ENCODE data around the gene SIGLEC10. TPM values are rescaled to one million over a fixed set of nuclear protein-coding genes. Genes with fewer than 3 reads are reported as not detected.

SIGLEC10 gene
- total and polyA plus RNA-seq, 9 of the 15 experiments (the other 6 are each of a cell fraction or from before 2014, with no cell fraction given) = 0.10 to 1.8 (median 0.82) TPM

DNA sequence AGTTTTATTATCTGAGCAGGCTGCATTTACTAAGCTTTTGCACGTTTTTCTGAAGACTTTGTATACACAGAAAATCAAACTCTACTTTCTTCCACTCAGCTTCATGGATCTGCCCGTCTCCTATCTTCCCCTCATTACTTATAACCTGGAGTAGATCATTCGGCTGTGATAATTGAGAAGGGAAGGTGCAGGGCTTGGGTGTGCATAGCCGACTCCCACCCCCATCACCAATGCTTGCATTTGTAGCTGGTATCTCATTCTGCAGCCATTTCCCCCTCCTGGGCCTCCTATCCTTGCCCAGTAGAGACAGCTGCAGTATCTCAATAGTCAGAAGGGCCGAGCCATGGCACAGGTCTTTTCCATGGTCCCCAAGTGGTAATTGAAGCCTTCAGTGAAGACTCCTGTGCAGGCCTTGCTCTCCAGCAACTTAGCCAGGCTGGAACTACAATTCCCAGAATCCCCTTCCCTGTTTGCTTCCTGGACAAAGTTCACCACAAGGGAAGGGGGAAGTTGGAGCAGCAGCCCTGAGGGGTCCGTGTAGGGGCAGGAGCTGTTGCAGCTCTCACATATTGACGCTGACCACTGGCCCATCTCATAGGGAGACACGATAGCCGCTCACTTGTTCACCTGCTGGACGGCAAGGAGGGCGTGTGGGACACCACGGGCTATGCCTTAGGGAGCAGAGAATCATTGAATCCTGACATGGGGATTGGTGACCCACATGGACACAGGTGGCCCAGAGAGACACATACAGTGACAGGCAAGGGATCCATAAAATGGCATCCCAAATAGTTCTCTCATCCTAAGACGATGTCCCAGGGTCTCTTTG, 42.9 kb upstream of the SIGLEC10 start (continued):
- 0 out of 2 replicates have a peak, but pooled peaks have one; percentile 19 for TF ChIP-seq JUN (IDR thresholded peaks at IDR 0.05; ENCODE audit: borderline replicate concordance, low read depth, low read length)
- TF ChIP-seq JUN (CRISPR knock-in tag; IDR thresholded peaks at IDR 0.05; ENCODE audit: borderline replicate concordance) = no peak
- no peak for TF ChIP-seq HOXB6 (CRISPR knock-in tag; IDR thresholded peaks at IDR 0.05; ENCODE audit: borderline replicate concordance)
- TF ChIP-seq, protein P1, sequence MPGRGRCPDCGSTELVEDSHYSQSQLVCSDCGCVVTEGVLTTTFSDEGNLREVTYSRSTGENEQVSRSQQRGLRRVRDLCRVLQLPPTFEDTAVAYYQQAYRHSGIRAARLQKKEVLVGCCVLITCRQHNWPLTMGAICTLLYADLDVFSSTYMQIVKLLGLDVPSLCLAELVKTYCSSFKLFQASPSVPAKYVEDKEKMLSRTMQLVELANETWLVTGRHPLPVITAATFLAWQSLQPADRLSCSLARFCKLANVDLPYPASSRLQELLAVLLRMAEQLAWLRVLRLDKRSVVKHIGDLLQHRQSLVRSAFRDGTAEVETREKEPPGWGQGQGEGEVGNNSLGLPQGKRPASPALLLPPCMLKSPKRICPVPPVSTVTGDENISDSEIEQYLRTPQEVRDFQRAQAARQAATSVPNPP (IDR thresholded peaks at IDR 0.05; ENCODE audit: borderline replicate concordance, insufficient read depth, insufficient read length) = no peak
- peak; percentile 65 for TF ChIP-seq CREM (IDR thresholded peaks at IDR 0.05; ENCODE audit: low read depth)
- no peak for TF ChIP-seq RBM17 (IDR thresholded peaks at IDR 0.05; ENCODE audit: borderline replicate concordance, low read depth, low read length)
- TF ChIP-seq PHF8 (IDR thresholded peaks at IDR 0.05; ENCODE audit: borderline replicate concordance, low read length) = peak; percentile 55; the same call in 1 of the 2 replicates
- no peak for TF ChIP-seq BACH1 (tag; IDR thresholded peaks at IDR 0.05)
- TF ChIP-seq ATF2 (CRISPR knock-in tag; IDR thresholded peaks at IDR 0.05) = no peak
- TF ChIP-seq, protein P2, sequence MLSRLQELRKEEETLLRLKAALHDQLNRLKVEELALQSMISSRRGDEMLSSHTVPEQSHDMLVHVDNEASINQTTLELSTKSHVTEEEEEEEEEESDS (CRISPR knock-in tag; IDR thresholded peaks at IDR 0.05) = no peak
- no peak for TF ChIP-seq FOXM1 (IDR thresholded peaks at IDR 0.05; ENCODE audit: low read depth)
- TF ChIP-seq FOXM1 (CRISPR knock-in tag; IDR thresholded peaks at IDR 0.05; ENCODE audit: low read depth) = no peak
- 0 out of 4 replicates have a peak, but pooled peaks of 1 of the 2 experiments have one; percentile 36 for TF ChIP-seq FOXA3 (CRISPR knock-in tag; conservative IDR thresholded peaks at IDR 0.05 in 1 of 2, IDR thresholded peaks at IDR 0.05 in 1 of 2)
- peak; percentile 62; the same call in 1 of the 2 replicates for TF ChIP-seq ZNF592 (IDR thresholded peaks at IDR 0.05)
- TF ChIP-seq EZH2 (IDR thresholded peaks at IDR 0.05; ENCODE audit: borderline replicate concordance, low read depth, low read length) = no peak
- TF ChIP-seq ZKSCAN3 (CRISPR knock-in tag; IDR thresholded peaks at IDR 0.05) = no peak
- 0 out of 2 replicates have a peak, but pooled peaks have one; percentile 29 for TF ChIP-seq ATF7 (IDR thresholded peaks at IDR 0.05)
- peak; percentile 89 for TF ChIP-seq PHF20 (IDR thresholded peaks at IDR 0.05; ENCODE audit: partially characterized antibody)

Measured in K562 (cell line).